Ovary (tissue), 3 donors: ENCODE results near the gene STAC2.

Experiments
- POLR2A ChIP-seq: fragments of 450-650 bp; IDR thresholded peaks from one replicate; pipeline ENCODE4 v1.6.1; 2017; ENCODE audit warnings: antibody characterized with exemption, mild to moderate bottlenecking, moderate library complexity
- TF ChIP-seq, protein P1 (sequence below), 3 donors: fragments of 450-650 bp in 2 of 3; fragments of 200-600 bp in 1 of 3; IDR thresholded peaks; one replicate each; pipeline versions ENCODE4 v1.5.1 to v1.8.0; 2016 to 2022; ENCODE audit warnings: antibody characterized with exemption in 3 of 3, mild to moderate bottlenecking in 1 of 3
- donor health status: DM: no; HTN: no; CAD: no.

- TF ChIP-seq, protein P1, sequence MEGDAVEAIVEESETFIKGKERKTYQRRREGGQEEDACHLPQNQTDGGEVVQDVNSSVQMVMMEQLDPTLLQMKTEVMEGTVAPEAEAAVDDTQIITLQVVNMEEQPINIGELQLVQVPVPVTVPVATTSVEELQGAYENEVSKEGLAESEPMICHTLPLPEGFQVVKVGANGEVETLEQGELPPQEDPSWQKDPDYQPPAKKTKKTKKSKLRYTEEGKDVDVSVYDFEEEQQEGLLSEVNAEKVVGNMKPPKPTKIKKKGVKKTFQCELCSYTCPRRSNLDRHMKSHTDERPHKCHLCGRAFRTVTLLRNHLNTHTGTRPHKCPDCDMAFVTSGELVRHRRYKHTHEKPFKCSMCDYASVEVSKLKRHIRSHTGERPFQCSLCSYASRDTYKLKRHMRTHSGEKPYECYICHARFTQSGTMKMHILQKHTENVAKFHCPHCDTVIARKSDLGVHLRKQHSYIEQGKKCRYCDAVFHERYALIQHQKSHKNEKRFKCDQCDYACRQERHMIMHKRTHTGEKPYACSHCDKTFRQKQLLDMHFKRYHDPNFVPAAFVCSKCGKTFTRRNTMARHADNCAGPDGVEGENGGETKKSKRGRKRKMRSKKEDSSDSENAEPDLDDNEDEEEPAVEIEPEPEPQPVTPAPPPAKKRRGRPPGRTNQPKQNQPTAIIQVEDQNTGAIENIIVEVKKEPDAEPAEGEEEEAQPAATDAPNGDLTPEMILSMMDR (IDR thresholded peaks at IDR 0.05), result peak; percentile 73 to 82 (median 79)
- no peak for TF ChIP-seq POLR2A
Observed at GRCh38 chr17:39174920-39175694, 50.6 kb downstream of the STAC2 start.
